Prostate gland (tissue), 2 donors: ENCODE data around the gene CYP3A4.

Experiments used
- POLR2A ChIP-seq: fragments of 450-650 bp; IDR thresholded peaks from one replicate; pipeline ENCODE4 v1.6.1; 2016; ENCODE audit warnings: antibody characterized with exemption, mild to moderate bottlenecking
- TF ChIP-seq, protein P1 (sequence below), 4 experiments: fragments of 200-600 bp in 2 of 4; fragments of 450-650 bp in 2 of 4; sonication (generic) in 2 of 4; IDR thresholded peaks; 1 replicate in 3 of 4; 2 replicates in 1 of 4; pipeline ENCODE4 v1.5.1; 2016 to 2019; ENCODE audit warnings: antibody characterized with exemption in 4 of 4, mild to moderate bottlenecking in 2 of 4, moderate library complexity in 2 of 4

DNA sequence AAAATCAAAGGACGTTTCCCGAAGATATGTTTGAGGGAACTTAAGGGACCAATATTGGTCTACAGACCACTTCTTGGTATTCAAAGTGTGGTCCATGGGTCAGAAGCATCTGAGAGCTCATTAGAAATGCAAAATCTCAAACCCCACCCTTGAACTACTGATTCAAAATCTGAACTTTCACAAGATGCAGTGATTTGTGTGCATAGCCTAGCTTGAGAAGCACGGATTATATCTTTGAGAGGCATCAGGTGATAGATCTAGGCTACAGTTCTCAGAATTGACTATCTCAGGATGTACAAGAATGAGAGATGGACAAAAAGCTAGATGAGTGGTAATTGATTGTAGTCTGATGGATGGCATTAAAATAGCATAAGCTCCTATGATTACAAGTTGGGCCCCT, 19.5 kb downstream of the CYP3A4 start:
- TF ChIP-seq, protein P1, sequence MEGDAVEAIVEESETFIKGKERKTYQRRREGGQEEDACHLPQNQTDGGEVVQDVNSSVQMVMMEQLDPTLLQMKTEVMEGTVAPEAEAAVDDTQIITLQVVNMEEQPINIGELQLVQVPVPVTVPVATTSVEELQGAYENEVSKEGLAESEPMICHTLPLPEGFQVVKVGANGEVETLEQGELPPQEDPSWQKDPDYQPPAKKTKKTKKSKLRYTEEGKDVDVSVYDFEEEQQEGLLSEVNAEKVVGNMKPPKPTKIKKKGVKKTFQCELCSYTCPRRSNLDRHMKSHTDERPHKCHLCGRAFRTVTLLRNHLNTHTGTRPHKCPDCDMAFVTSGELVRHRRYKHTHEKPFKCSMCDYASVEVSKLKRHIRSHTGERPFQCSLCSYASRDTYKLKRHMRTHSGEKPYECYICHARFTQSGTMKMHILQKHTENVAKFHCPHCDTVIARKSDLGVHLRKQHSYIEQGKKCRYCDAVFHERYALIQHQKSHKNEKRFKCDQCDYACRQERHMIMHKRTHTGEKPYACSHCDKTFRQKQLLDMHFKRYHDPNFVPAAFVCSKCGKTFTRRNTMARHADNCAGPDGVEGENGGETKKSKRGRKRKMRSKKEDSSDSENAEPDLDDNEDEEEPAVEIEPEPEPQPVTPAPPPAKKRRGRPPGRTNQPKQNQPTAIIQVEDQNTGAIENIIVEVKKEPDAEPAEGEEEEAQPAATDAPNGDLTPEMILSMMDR (IDR thresholded peaks at IDR 0.05) = no peak
- TF ChIP-seq POLR2A = no peak
